Parietal lobe (tissue), 2 donors: ENCODE measurements around the gene ELF3. TPM values are rescaled to one million over a fixed set of nuclear protein-coding genes. Genes with fewer than 3 reads are reported as not detected.

Source experiments
- small RNA-seq: library from RNA; depleted of rRNA; stranded (forward); fragments of <200 nt; gene quantifications from one replicate; pipeline ENCODE3, GENCODE V24; 2014; ENCODE audit warnings: low replicate concordance
- total RNA-seq: library from RNA; depleted of rRNA; stranded (reverse); fragments of >200 nt; gene quantifications from one replicate; pipeline ENCODE4 v1.2.3, GENCODE V29; 2014

Gene ELF3
- 0.31 TPM for total RNA-seq

DNA sequence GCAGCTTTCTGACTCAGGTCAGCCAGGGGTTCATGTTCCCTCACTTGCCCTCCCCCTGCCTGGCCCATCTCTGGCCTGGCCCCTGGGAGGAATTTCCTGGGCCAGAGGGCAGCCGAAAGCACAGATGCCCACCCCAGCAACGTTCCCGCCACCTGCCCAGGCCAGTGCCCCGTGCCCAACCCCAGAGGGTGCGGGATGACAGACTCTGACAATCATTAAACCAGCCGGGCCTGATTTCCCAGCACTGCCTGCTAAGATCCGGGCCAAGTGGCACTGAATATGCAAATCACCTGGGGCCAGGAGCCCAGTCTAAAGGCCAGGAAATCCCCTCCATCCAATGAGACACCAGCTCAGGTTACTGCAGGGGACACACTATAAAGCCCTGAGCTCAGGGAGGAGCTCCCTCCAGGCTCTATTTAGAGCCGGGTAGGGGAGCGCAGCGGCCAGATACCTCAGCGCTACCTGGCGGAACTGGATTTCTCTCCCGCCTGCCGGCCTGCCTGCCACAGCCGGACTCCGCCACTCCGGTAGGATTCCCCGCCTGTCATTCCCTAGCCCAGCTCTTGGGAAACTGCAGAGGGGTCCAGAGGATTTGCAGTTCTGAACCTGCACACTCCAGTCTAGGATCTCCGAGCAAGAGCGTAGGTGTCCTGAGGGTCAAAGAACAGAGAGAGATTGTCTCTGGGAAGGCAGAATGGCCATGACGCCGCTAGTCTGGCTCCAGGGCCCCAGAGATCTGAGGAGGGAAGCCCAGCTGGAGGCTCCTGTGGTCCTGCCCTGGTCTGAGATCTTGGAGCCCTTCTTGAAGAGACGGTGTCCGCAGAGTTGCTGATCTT is at the start of gene ELF3:
Gene ELF3 (plus strand): TSS at position 408 of the 836 bp plus-strand sequence. CDS start 550 bp downstream, outside the sequence.

GRCh38 chr1:201982623-201983379 is 27.6 kb upstream of the ELF3 start, which contains the start of gene RNPEP:
Gene RNPEP, plus strand, starts transcription at chr1:201982648. Its CDS starts 19 bp downstream, at chr1:201982667.

Small RNA genes lying within 50 kb of the gene (small RNA-seq; reads per million reads assigned to genes)
- gene AL691482.1 (not detected), gene AL691482.2 (not detected), gene MIR6740 (not detected), gene RF00156 (not detected)

Other genes starting within 250 kb of the ELF3 start
- gene IPO9, start 181.4 kb upstream of the ELF3 start, total RNA-seq: 61.3 TPM
- gene SHISA4, start 121.7 kb upstream of the ELF3 start, total RNA-seq: 15.7 TPM
- gene LMOD1, start 64.0 kb upstream of the ELF3 start, total RNA-seq: 0.31 TPM
- gene TIMM17A, start 55.1 kb upstream of the ELF3 start, total RNA-seq: 41.3 TPM
- 13.1 TPM for gene RNPEP, start 27.9 kb upstream of the ELF3 start, total RNA-seq
- 0.63 TPM for gene GPR37L1, start 112.3 kb downstream of the ELF3 start, total RNA-seq
- 77.9 TPM for gene ARL8A, start 134.2 kb downstream of the ELF3 start, total RNA-seq
- not detected for gene PTPN7, start 150.0 kb downstream of the ELF3 start, total RNA-seq
- 1.3 TPM for gene LGR6, start 183.2 kb downstream of the ELF3 start, total RNA-seq